GM21529 (cell line): ENCODE data around the gene DENND1A.
"Not testable (repeated sequence)": the region's sequence is repeated elsewhere in the genome, so short reads cannot be mapped to it uniquely, and the experiment has no call there.

Experiments used
- ATAC-seq: cut with Tn5 transposase; IDR thresholded peaks from one replicate; pipeline ENCODE4 v1.9.1; 2021; ENCODE audit not compliant: unreplicated experiment

Gene DENND1A

GRCh38 chr9:123952641-123953495, 22.9 kb upstream of the DENND1A start:
- ATAC-seq = no peak

DNA sequence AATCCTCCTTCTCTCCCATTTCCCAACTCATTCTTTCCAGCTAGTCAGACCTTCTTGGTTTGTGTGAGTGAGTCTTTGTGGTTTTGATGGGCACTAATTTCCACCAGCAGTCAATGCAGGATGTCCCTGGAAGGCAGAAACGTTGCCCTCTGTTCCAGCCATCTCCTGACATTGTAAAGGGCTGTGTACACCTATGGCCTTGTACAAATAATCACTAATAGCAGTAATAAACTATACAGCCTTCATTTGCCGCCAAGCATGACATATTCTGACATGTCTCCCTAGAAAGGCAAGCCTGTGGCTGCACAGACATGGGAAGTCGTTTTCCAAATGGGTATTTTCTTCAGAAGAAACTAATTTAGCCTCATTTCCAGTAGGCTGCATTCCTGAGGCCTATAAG, 18.4 kb upstream of the DENND1A start:
- ATAC-seq = no peak

- no peak for ATAC-seq
Observed at GRCh38 chr9:123947326-123947725, 17.4 kb upstream of the DENND1A start.

- ATAC-seq = no peak
Observed at GRCh38 chr9:123946101-123946821, 16.3 kb upstream of the DENND1A start.

GRCh38 chr9:123945532-123945931, 15.6 kb upstream of the DENND1A start:
- no peak for ATAC-seq

DNA sequence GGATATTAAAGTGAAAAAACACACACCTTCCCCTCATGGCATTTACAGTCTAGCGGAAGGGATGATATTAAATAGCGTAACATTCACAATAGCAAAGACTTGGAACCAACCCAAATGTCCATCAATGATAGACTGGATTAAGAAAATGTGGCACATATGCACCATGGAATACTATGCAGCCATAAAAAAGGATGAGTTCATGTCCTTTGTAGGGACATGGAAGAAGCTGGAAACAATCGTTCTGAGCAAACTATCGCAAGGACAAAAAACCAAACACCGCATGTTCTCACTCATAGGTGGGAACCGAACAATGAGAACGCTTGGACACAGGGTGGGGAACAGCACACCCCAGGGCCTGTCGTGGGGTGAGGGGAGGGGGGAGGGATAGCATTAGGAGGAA, 14.5 kb upstream of the DENND1A start:
- not testable (repeated sequence) for ATAC-seq

GRCh38 chr9:123943671-123944070, 13.7 kb upstream of the DENND1A start:
- no peak for ATAC-seq

- no peak for ATAC-seq
Observed at GRCh38 chr9:123942542-123942941, 12.6 kb upstream of the DENND1A start.

DNA sequence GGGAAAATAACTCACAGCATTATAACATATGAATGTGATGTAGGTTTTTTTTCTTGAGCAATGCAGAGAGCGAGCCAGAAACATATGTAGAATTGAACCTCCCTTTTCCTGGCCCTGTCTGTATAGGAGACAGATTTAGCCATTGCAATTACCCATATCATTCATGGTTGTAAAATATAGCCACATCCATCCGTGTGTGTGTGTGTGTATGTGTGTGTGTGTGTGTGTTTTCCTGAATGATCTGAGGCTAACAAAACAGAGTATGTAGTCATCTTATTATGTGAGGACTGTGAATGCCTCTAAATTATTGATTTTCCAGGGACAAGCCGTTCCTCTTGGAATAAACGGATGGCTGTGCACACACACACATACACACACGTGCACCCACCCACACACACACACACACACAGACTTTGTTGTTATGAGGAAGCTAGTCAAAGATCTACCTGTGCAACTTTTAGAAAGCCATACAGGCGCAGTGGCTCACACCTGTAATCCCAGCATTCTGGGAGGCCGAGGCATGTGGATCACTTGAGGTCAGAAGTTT, 11.7 kb upstream of the DENND1A start:
- ATAC-seq = no peak

GRCh38 chr9:123940721-123941523, 11.0 kb upstream of the DENND1A start:
- no peak for ATAC-seq

GRCh38 chr9:123938401-123938800, 8.5 kb upstream of the DENND1A start:
- ATAC-seq = no peak

- ATAC-seq = not testable (repeated sequence)
Observed at GRCh38 chr9:123936575-123936974, 6.6 kb upstream of the DENND1A start.

GRCh38 chr9:123933440-123934212, 3.7 kb upstream of the DENND1A start:
- ATAC-seq = no peak

DNA sequence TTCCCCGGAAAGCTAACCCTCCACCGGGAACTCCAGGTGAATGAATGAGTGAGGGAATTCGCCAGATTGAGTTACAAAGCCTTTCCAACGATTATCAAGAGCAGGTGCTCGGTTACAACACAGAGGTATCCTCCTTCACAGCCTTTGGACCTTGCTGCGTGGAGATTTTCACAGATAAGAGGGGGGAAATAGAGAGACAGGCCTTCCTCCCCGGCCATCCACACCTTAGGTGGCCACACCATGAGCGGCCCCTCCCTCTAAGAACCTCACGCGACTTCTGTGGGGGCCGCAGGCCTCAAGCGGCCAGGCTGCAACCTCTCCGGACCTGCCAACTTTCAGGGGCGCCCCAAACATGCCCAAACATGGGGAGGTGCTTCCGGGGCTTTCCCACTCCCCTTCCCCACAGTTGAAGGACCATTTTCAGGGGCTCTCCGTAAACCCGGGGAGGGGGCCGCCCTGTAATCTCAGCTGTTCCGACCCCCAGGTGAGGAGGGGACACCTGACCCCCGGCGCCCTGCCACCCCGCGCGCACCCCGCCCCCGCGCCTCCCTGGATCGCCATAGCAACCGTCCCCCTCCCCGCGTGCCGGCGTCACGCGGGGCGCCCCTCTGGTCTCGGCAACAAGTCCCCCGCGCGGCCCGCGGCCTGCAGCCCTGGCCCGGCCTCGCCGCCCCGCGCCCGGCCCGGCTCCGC, 603 bp downstream of the DENND1A start:
- peak; percentile 27 for ATAC-seq

- ATAC-seq = no peak
Observed at GRCh38 chr9:123928533-123929176, 1.3 kb downstream of the DENND1A start.

GRCh38 chr9:123927625-123928532, 2.0 kb downstream of the DENND1A start:
- ATAC-seq = no peak

GRCh38 chr9:123926941-123927340, 3.0 kb downstream of the DENND1A start:
- ATAC-seq = no peak

- no peak for ATAC-seq
Observed at GRCh38 chr9:123925819-123926218, 4.1 kb downstream of the DENND1A start.
